Progenitor cell of endocrine pancreas (in vitro differentiated cells): ENCODE data around the gene CDK14. TPM values are rescaled to one million over a fixed set of nuclear protein-coding genes. Genes with fewer than 3 reads are reported as not detected.

Experiments used
- DNase-seq: peaks from one replicate; pipeline ENCODE4 v3.0.0; 2021; ENCODE audit warnings: low spot score; ENCODE audit not compliant: unreplicated experiment
- H3K27ac Mint-ChIP-seq: 2 replicates; pipeline ENCODE4 v1.8.0; 2021; ENCODE audit warnings: mild to moderate bottlenecking, moderate library complexity, mixed read lengths
- H3K27me3 Mint-ChIP-seq: 2 replicates; pipeline ENCODE4 v1.8.0; 2021; ENCODE audit warnings: mixed read lengths
- H3K36me3 Mint-ChIP-seq: 2 replicates; pipeline ENCODE4 v1.8.0; 2022; ENCODE audit warnings: mixed read lengths; ENCODE audit not compliant: insufficient read depth
- H3K4me1 Mint-ChIP-seq: 2 replicates; pipeline ENCODE4 v1.8.0; 2021; ENCODE audit warnings: low read depth, mixed read lengths
- H3K4me3 Mint-ChIP-seq: 2 replicates; pipeline ENCODE4 v1.8.0; 2021; ENCODE audit warnings: low read depth, mild to moderate bottlenecking, moderate library complexity, mixed read lengths
- H3K9me3 Mint-ChIP-seq: 2 replicates; pipeline ENCODE4 v1.8.0; 2021; ENCODE audit warnings: low read depth, mixed read lengths
- CTCF ChIP-seq: fragments of 200-600 bp; sonication (generic); IDR thresholded peaks from one replicate; pipeline ENCODE4 v1.5.0; 2021; ENCODE audit warnings: antibody characterized with exemption, mild to moderate bottlenecking; ENCODE audit not compliant: unreplicated experiment
- total RNA-seq: library from RNA; stranded (reverse); gene quantifications from 2 replicates; pipeline ENCODE4 v1.2.1, GENCODE V29; 2021

Gene CDK14
- total RNA-seq, 1 donor from 2014 or later: 117 TPM

- TF ChIP-seq CTCF: no peak
- Mint-ChIP-seq H3K27ac (peak overlapping the region; percentile 6), H3K9me3 (no peaks in the 10 kb centered on the region), H3K4me3 (no peak overlapping the region), H3K36me3 (peaks cover 5% of the 10 kb centered on the region), H3K27me3 (no peaks in the 10 kb centered on the region), H3K4me1 (peaks cover 52% of the 10 kb centered on the region)
- DNase-seq: no peak
These were observed 165.5 kb downstream of the CDK14 start for GRCh38 chr7:90761584-90761983.

- Mint-ChIP-seq H3K9me3 (no peaks in the 10 kb centered on the region), H3K27me3 (no peaks in the 10 kb centered on the region), H3K27ac (no peak overlapping the region), H3K4me3 (no peak overlapping the region), H3K36me3 (peaks cover 4% of the 10 kb centered on the region), H3K4me1 (peaks cover 67% of the 10 kb centered on the region)
- no peak for DNase-seq
- no peak for TF ChIP-seq CTCF
These were observed 167.0 kb downstream of the CDK14 start for GRCh38 chr7:90763108-90763507.

- H3K4me1 Mint-ChIP-seq: peaks cover 64% of the 10 kb centered on the region
- no peaks in the 10 kb centered on the region for H3K27me3 Mint-ChIP-seq
- no peak overlapping the region for H3K4me3 Mint-ChIP-seq
- DNase-seq: no peak
- peak overlapping the region; percentile 63 for H3K27ac Mint-ChIP-seq
- no peaks in the 10 kb centered on the region for H3K9me3 Mint-ChIP-seq
- no peak for TF ChIP-seq CTCF
- peaks cover 2% of the 10 kb centered on the region for H3K36me3 Mint-ChIP-seq
These were observed 168.9 kb downstream of the CDK14 start for GRCh38 chr7:90764848-90765570.

- H3K36me3 Mint-ChIP-seq: peaks cover 11% of the 10 kb centered on the region
- no peak for TF ChIP-seq CTCF
- no peak for DNase-seq
- H3K4me1 Mint-ChIP-seq: peaks cover 55% of the 10 kb centered on the region
- H3K27me3 Mint-ChIP-seq: no peaks in the 10 kb centered on the region
- H3K4me3 Mint-ChIP-seq: no peak overlapping the region
- no peaks in the 10 kb centered on the region for H3K9me3 Mint-ChIP-seq
- H3K27ac Mint-ChIP-seq: peak overlapping the region; percentile 91
These were observed 170.9 kb downstream of the CDK14 start for GRCh38 chr7:90766814-90767564.

- no peak for DNase-seq
- peaks cover 15% of the 10 kb centered on the region for H3K36me3 Mint-ChIP-seq
- H3K4me3 Mint-ChIP-seq: peak overlapping the region; percentile 29
- no peak for TF ChIP-seq CTCF
- H3K4me1 Mint-ChIP-seq: peaks cover 55% of the 10 kb centered on the region
- H3K27me3 Mint-ChIP-seq: no peaks in the 10 kb centered on the region
- H3K9me3 Mint-ChIP-seq: no peaks in the 10 kb centered on the region
- H3K27ac Mint-ChIP-seq: peak overlapping the region; percentile 62
These were observed 172.2 kb downstream of the CDK14 start for GRCh38 chr7:90768301-90768700.
